Body of pancreas (tissue), 4 donors: Measurements from ENCODE around the gene TNFSF15.

Experiments
- POLR2A ChIP-seq, 3 donors: fragments of 450-650 bp; IDR thresholded peaks; one replicate each; pipeline ENCODE4 v1.6.1; 2016; ENCODE audit warnings: antibody characterized with exemption in 3 of 3, mild to moderate bottlenecking in 2 of 3
- TF ChIP-seq, protein P1 (sequence below), 7 experiments: fragments of 450-650 bp in 4 of 7; fragments of 200-600 bp in 3 of 7; sonication (generic) in 3 of 7; IDR thresholded peaks; one replicate each; pipeline ENCODE4 v1.5.1; 2016 to 2019; ENCODE audit warnings: antibody characterized with exemption in 7 of 7

DNA sequence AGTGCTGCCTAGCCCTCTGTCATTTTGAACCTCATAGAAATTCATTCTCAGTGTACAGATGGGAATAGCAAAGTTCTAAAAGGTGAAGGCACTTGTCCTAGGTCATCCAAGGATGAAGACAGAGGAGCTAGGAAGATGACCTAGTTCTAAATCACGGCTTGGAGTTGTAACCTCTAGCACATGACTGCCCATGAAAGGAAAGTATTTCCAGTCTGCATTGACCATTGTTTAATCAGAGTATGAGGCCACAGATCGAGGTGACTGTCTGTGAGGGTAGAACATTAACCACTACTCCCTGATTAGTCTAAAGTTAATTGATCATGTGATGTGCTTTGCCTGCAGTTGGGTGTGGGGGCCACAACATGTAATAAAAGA is 674 bp upstream of the TNFSF15 start:
- TF ChIP-seq, protein P1, sequence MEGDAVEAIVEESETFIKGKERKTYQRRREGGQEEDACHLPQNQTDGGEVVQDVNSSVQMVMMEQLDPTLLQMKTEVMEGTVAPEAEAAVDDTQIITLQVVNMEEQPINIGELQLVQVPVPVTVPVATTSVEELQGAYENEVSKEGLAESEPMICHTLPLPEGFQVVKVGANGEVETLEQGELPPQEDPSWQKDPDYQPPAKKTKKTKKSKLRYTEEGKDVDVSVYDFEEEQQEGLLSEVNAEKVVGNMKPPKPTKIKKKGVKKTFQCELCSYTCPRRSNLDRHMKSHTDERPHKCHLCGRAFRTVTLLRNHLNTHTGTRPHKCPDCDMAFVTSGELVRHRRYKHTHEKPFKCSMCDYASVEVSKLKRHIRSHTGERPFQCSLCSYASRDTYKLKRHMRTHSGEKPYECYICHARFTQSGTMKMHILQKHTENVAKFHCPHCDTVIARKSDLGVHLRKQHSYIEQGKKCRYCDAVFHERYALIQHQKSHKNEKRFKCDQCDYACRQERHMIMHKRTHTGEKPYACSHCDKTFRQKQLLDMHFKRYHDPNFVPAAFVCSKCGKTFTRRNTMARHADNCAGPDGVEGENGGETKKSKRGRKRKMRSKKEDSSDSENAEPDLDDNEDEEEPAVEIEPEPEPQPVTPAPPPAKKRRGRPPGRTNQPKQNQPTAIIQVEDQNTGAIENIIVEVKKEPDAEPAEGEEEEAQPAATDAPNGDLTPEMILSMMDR (IDR thresholded peaks at IDR 0.05): no peak
- TF ChIP-seq POLR2A (IDR thresholded peaks at IDR 0.05): no peak
